Measurements from ENCODE around the gene ATP9A. TPM values are rescaled to one million over a fixed set of nuclear protein-coding genes. Genes with fewer than 3 reads are reported as not detected.

ATP9A gene
- total and polyA plus RNA-seq, 2 donors (not counting 3 experiments of a cell fraction or from before 2014, with no cell fraction given): 20.9 to 41.5 TPM

- no TSS peak for BruUV-seq (replicated peaks)
- TF ChIP-seq GATA2 (IDR thresholded peaks at IDR 0.05; ENCODE audit: insufficient read depth, insufficient read length, low read depth, low read length) (no peak), CTCF (IDR thresholded peaks at IDR 0.05; ENCODE audit: extremely low read depth in 1 of 2, insufficient read depth in 1 of 2, low read depth in 1 of 2, low read length in 2 of 2) (no peak), MYC (IDR thresholded peaks at IDR 0.05; ENCODE audit: low read depth, low read length) (no peak), POLR2AphosphoS5 (IDR thresholded peaks at IDR 0.05; ENCODE audit: insufficient read depth, low read depth, low read length) (no peak)
- TF ChIP-seq, protein P1, sequence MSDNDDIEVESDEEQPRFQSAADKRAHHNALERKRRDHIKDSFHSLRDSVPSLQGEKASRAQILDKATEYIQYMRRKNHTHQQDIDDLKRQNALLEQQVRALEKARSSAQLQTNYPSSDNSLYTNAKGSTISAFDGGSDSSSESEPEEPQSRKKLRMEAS (IDR thresholded peaks at IDR 0.05; ENCODE audit: insufficient read depth, insufficient read length): no peak
- Histone ChIP-seq H2AFZ (ENCODE audit: low read depth, low read length) (no peak overlapping the region), H3K79me2 (ENCODE audit: control insufficient read depth, insufficient read depth, low read length) (no peaks in the 10 kb centered on the region), H3K27ac (ENCODE audit: insufficient read depth, low read depth, low read length) (no peak overlapping the region), H3K36me3 (ENCODE audit: control insufficient read depth in 2 of 2, extremely low read depth in 1 of 2, insufficient read depth in 2 of 2, low read length in 2 of 2) (peaks cover 0 to 12% of the 10 kb centered on the region in 2 experiments), H3K9ac (replicated peaks; ENCODE audit: extremely low read depth, insufficient read depth, low read length) (no peak overlapping the region), H3K4me2 (ENCODE audit: insufficient read depth, low read length) (no peak overlapping the region), H3K9me3 (replicated peaks; ENCODE audit: control insufficient read depth, insufficient read depth, low read length) (no peaks in the 10 kb centered on the region), H3K27me3 (ENCODE audit: control insufficient read depth in 2 of 2, insufficient read depth in 2 of 2, low read length in 2 of 2) (no peaks in the 10 kb centered on the region), H3K9me1 (replicated peaks; ENCODE audit: control insufficient read depth, extremely low read depth, insufficient read depth, low read length) (no peaks in the 10 kb centered on the region), H4K20me1 (replicated peaks; ENCODE audit: control insufficient read depth, extremely low read depth, insufficient read depth, low read length) (no peaks in the 10 kb centered on the region), H3K4me3 (replicated peaks in 1 of 3; ENCODE audit: insufficient read depth in 1 of 3, low read depth in 1 of 3, low read length in 3 of 3) (no peak overlapping the region), H3K4me1 (ENCODE audit: control insufficient read depth, extremely low read depth, insufficient read depth, low read length) (peaks cover 6% of the 10 kb centered on the region)
- ChIA-PET CTCF (interaction anchor here (1.0 to 1.8 kb wide), 4 partner anchors 9 to 249 kb away, joined by 4 to 5 read pairs (median 4); no protein-coding TSS in a partner anchor), POLR2A (no interaction called here)
- intact Hi-C loops (cut with micrococcal nuclease) (no loop called here), dilution Hi-C loops (cut with MboI; ENCODE audit: extremely low pct_ligation_motif_present, low sequenced_read_pairs) (no loop called here)
- FAIRE-seq: no peak
- DNase-seq (ENCODE audit: low read depth, low spot score): no peak
Observed at GRCh38 chr20:51620432-51620831, 147.8 kb downstream of the ATP9A start.

DNA sequence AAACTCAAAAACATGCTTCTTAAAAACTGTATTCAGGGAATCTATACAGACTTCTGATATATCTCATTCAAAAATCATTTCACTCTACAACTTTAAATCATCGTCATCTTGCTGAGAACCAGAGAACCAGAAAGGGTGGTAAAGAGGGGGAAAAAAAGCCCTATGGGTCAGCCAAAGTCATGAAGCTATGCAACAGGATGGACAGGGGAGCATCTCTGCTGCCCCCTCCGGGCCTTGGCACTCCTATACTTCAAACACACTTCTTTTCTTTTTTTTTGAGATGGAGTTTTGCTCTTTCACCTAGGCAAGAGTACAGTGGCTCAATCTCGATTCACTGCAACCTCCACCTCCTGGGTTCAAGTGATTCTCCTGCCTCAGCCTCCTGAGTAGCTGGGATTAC lies 152.1 kb downstream of the ATP9A start:
- peaks cover 0 to 7% of the 10 kb centered on the region in 2 experiments for H3K36me3 ChIP-seq (ENCODE audit: control insufficient read depth in 2 of 2, extremely low read depth in 1 of 2, insufficient read depth in 2 of 2, low read length in 2 of 2)
- CTCF ChIA-PET: interaction anchor here (1.1 to 1.2 kb wide), 2 partner anchors 11 to 244 kb away, joined by 4 to 6 read pairs; no protein-coding TSS in a partner anchor
- DNase-seq (ENCODE audit: low read depth, low spot score): no peak
- no peak for TF ChIP-seq POLR2AphosphoS5 (IDR thresholded peaks at IDR 0.05; ENCODE audit: insufficient read depth, low read depth, low read length)
- no peak for TF ChIP-seq GATA2 (IDR thresholded peaks at IDR 0.05; ENCODE audit: insufficient read depth, insufficient read length, low read depth, low read length)
- no peak for TF ChIP-seq POLR2A (IDR thresholded peaks at IDR 0.05; ENCODE audit: low read depth, low read length)
- TF ChIP-seq, protein P1 (IDR thresholded peaks at IDR 0.05; ENCODE audit: insufficient read depth, insufficient read length): no peak
- TF ChIP-seq JUN (IDR thresholded peaks at IDR 0.05; ENCODE audit: borderline replicate concordance, insufficient read depth, insufficient read length, low read depth): no peak
- no peak for TF ChIP-seq MYC (IDR thresholded peaks at IDR 0.05; ENCODE audit: low read depth, low read length)
- TF ChIP-seq CTCF (IDR thresholded peaks at IDR 0.05; ENCODE audit: extremely low read depth in 1 of 2, insufficient read depth in 1 of 2, low read depth in 1 of 2, low read length in 2 of 2): no peak
- no peak for TF ChIP-seq FOS (IDR thresholded peaks at IDR 0.05; ENCODE audit: borderline replicate concordance, insufficient read depth, low read length)
- no peak for TF ChIP-seq EZH2 (IDR thresholded peaks at IDR 0.05; ENCODE audit: borderline replicate concordance, low read depth, low read length, severe bottlenecking)
- H3K4me2 ChIP-seq (ENCODE audit: insufficient read depth, low read length): no peak overlapping the region
- dilution Hi-C loops (cut with MboI; ENCODE audit: extremely low pct_ligation_motif_present, low sequenced_read_pairs): no loop called here
- intact Hi-C loops (cut with micrococcal nuclease): no loop called here
- H3K79me2 ChIP-seq (ENCODE audit: control insufficient read depth, insufficient read depth, low read length): no peaks in the 10 kb centered on the region
- no peaks in the 10 kb centered on the region for H3K27me3 ChIP-seq (ENCODE audit: control insufficient read depth in 2 of 2, insufficient read depth in 2 of 2, low read length in 2 of 2)
- H3K4me1 ChIP-seq (ENCODE audit: control insufficient read depth, extremely low read depth, insufficient read depth, low read length): no peaks in the 10 kb centered on the region
- POLR2A ChIA-PET: no interaction called here
- no TSS peak for BruUV-seq (replicated peaks)
- no peak overlapping the region for H3K27ac ChIP-seq (ENCODE audit: insufficient read depth, low read depth, low read length)
- H3K4me3 ChIP-seq (replicated peaks in 1 of 3; ENCODE audit: insufficient read depth in 1 of 3, low read depth in 1 of 3, low read length in 3 of 3): no peak overlapping the region
- FAIRE-seq: no peak
- H2AFZ ChIP-seq (ENCODE audit: low read depth, low read length): no peak overlapping the region
- no peaks in the 10 kb centered on the region for H3K9me3 ChIP-seq (replicated peaks; ENCODE audit: control insufficient read depth, insufficient read depth, low read length)
- H3K9ac ChIP-seq (replicated peaks; ENCODE audit: extremely low read depth, insufficient read depth, low read length): no peak overlapping the region
- H4K20me1 ChIP-seq (replicated peaks; ENCODE audit: control insufficient read depth, extremely low read depth, insufficient read depth, low read length): no peaks in the 10 kb centered on the region
- H3K9me1 ChIP-seq (replicated peaks; ENCODE audit: control insufficient read depth, extremely low read depth, insufficient read depth, low read length): no peaks in the 10 kb centered on the region
